IMR-90 (cell line): ENCODE data around the gene ENOX1. TPM values are rescaled to one million over a fixed set of nuclear protein-coding genes. Genes with fewer than 3 reads are reported as not detected.

Experiments used
- ATAC-seq: fragments of 200-7000 bp; cut with Tn5 transposase; 2 replicates; pipeline ENCODE4 v1.9.1; 2020; ENCODE audit warnings: low read depth, mild to moderate bottlenecking, moderate library complexity
- BruUV-seq: library from RNA; stranded (reverse); fragments of 400-500 nt; replicated peaks from 2 replicates; lab custom pipeline; 2021; lab: Mats Ljungman, UMichigan
- CTCF ChIA-PET: fragments of 300-600 bp; formaldehyde crosslinking; extraction: SDS; loops from one replicate; lab custom pipeline; 2021; ENCODE audit warnings: antibody characterized with exemption; lab: Yijun Ruan, JAX
- POLR2A ChIA-PET: fragments of 300-600 bp; sonication (Branson Sonifier 250); formaldehyde crosslinking; loops from one replicate; lab custom pipeline; 2022; ENCODE audit warnings: antibody characterized with exemption; ENCODE audit not compliant: unreplicated experiment; lab: Charles Lee
- DNase-seq: peaks from one replicate; pipeline ENCODE4 v3.0.0; 2013
- H2AFZ ChIP-seq: replicated peaks from 2 replicates; pipeline ENCODE3; 2013; ENCODE audit warnings: low read length, mild to moderate bottlenecking; ENCODE audit not compliant: poor library complexity
- H2AK5ac ChIP-seq: 2 replicates; pipeline ENCODE4 v1.6.1; 2013; ENCODE audit warnings: low read depth, low read length, inconsistent platforms
- H2AK9ac ChIP-seq: replicated peaks from 2 replicates; pipeline ENCODE3; 2013; ENCODE audit warnings: mild to moderate bottlenecking, low read depth, low read length, moderate library complexity; ENCODE audit not compliant: poor library complexity
- H2BK120ac ChIP-seq: 2 replicates; pipeline ENCODE4 v1.6.1; 2013; ENCODE audit warnings: low read depth, low read length, inconsistent platforms
- H2BK15ac ChIP-seq: 3 replicates; pipeline ENCODE4 v1.6.1; 2013; ENCODE audit warnings: low read depth, low read length, inconsistent platforms
- H2BK20ac ChIP-seq: 2 replicates; pipeline ENCODE4 v1.6.1; 2013; ENCODE audit warnings: low read depth, mild to moderate bottlenecking, inconsistent platforms, low read length, moderate library complexity
- H2BK5ac ChIP-seq: 2 replicates; pipeline ENCODE4 v1.6.1; 2013; ENCODE audit warnings: mild to moderate bottlenecking, low read depth, low read length, inconsistent platforms; ENCODE audit not compliant: poor library complexity, severe bottlenecking
- H3K14ac ChIP-seq: replicated peaks from 2 replicates; pipeline ENCODE4 v1.6.1; 2013; ENCODE audit warnings: low read depth, low read length, inconsistent platforms
- H3K18ac ChIP-seq: 2 replicates; pipeline ENCODE4 v1.6.1; 2013; ENCODE audit warnings: low read depth, low read length, control low read depth
- H3K23ac ChIP-seq: 2 replicates; pipeline ENCODE4 v1.6.1; 2013; ENCODE audit warnings: low read depth, low read length, inconsistent platforms
- H3K27ac ChIP-seq: 2 replicates; pipeline ENCODE4 v1.5.1; 2013; ENCODE audit warnings: mild to moderate bottlenecking, control low read depth, low read length; ENCODE audit not compliant: insufficient read depth
- H3K27me3 ChIP-seq: 2 replicates; pipeline ENCODE4 v1.6.1; 2013; ENCODE audit warnings: low read length; ENCODE audit not compliant: control insufficient read depth, insufficient read depth
- H3K36me3 ChIP-seq: 2 replicates; pipeline ENCODE4 v1.6.1; 2013; ENCODE audit warnings: low read length, mixed read lengths; ENCODE audit not compliant: control insufficient read depth, insufficient read depth
- H3K4ac ChIP-seq: 2 replicates; pipeline ENCODE4 v1.6.1; 2013; ENCODE audit warnings: low read depth, low read length, inconsistent platforms
- H3K4me1 ChIP-seq: 2 replicates; pipeline ENCODE4 v1.6.1; 2013; ENCODE audit warnings: low read length, mixed read lengths; ENCODE audit not compliant: control insufficient read depth, insufficient read depth
- H3K4me2 ChIP-seq: 2 replicates; pipeline ENCODE4 v1.6.1; 2013; ENCODE audit warnings: low read depth, mild to moderate bottlenecking, control low read depth, low read length, moderate library complexity
- H3K4me3 ChIP-seq: 2 replicates; pipeline ENCODE4 v1.5.1; 2013; ENCODE audit warnings: low read depth, mild to moderate bottlenecking, control low read depth, low read length, moderate library complexity; ENCODE audit not compliant: insufficient read depth
- H3K56ac ChIP-seq: 2 replicates; pipeline ENCODE4 v1.6.1; 2013; ENCODE audit warnings: low read length, inconsistent platforms; ENCODE audit not compliant: insufficient read depth; ENCODE audit errors: extremely low read depth
- H3K79me1 ChIP-seq, 2 experiments: 2 replicates each; pipeline ENCODE4 v1.6.1; 2013; ENCODE audit warnings: low read length in 2 of 2, inconsistent platforms in 1 of 2, low read depth in 1 of 2
- H3K9ac ChIP-seq: 2 replicates; pipeline ENCODE4 v1.6.1; 2013; ENCODE audit warnings: low read depth, low read length, control low read depth
- H3K9me1 ChIP-seq: 2 replicates; pipeline ENCODE4 v1.6.1; 2013; ENCODE audit warnings: low read length, inconsistent platforms; ENCODE audit not compliant: insufficient read depth
- H3K9me3 ChIP-seq: 2 replicates; pipeline ENCODE4 v1.6.1; 2013; ENCODE audit warnings: low read length; ENCODE audit not compliant: control insufficient read depth, insufficient read depth
- H4K20me1 ChIP-seq: 2 replicates; pipeline ENCODE4 v1.6.1; 2013; ENCODE audit warnings: low read length, inconsistent platforms; ENCODE audit not compliant: insufficient read depth
- H4K5ac ChIP-seq: 2 replicates; pipeline ENCODE4 v1.6.1; 2013; ENCODE audit warnings: mild to moderate bottlenecking, low read depth, low read length, control low read depth
- H4K8ac ChIP-seq, 2 experiments: 2 replicates each; pipeline ENCODE4 v1.6.1; 2013; ENCODE audit warnings: low read depth in 2 of 2, low read length in 2 of 2, control low read depth in 1 of 2, inconsistent platforms in 1 of 2
- H4K91ac ChIP-seq: 2 replicates; pipeline ENCODE4 v1.6.1; 2013; ENCODE audit warnings: low read depth, low read length, inconsistent platforms; ENCODE audit not compliant: insufficient read depth
- MXI1 ChIP-seq: IDR thresholded peaks from 2 replicates; pipeline ENCODE4 v1.6.1; 2012; ENCODE audit warnings: low read depth, mild to moderate bottlenecking, low read length, moderate library complexity, borderline replicate concordance
- RAD21 ChIP-seq: IDR thresholded peaks from 2 replicates; pipeline ENCODE4 v1.6.1; 2012; ENCODE audit warnings: low read length, improper control_type of control experiment
- WGBS, 2 experiments: methylation state at CpG; one replicate each; pipeline versions ENCODE4 v1.1.5 to v1.1.7; 2013; ENCODE audit warnings: missing lambda C conversion rate in 2 of 2; ENCODE audit not compliant: insufficient read length in 1 of 2; ENCODE audit errors: extremely low coverage in 2 of 2; 5-methylcytosine and 5-hydroxymethylcytosine counted together
- dilution Hi-C: fragments of 300-500 bp; cut with HindIII; formaldehyde crosslinking; loops from one replicate; pipeline ENCODE4 v1.14.3; 2018; ENCODE audit warnings: low sequenced_read_pairs; ENCODE audit not compliant: unreplicated experiment
- in situ Hi-C: fragments of 300-500 bp; cut with MboI; formaldehyde crosslinking; loops from 3 replicates; pipeline ENCODE4 v1.14.3; 2019; ENCODE audit warnings: low sequenced_read_pairs, inconsistent platforms, mixed read lengths
- intact Hi-C: fragments of 100-400 bp; cut with micrococcal nuclease; formaldehyde crosslinking; loops from 2 replicates; pipeline ENCODE4 v1.10.0; 2022
- polyA plus RNA-seq, 3 experiments: library from polyadenylated mRNA; depleted of rRNA; stranded (reverse); fragments of >200 nt; gene quantifications; 2 replicates each; pipeline ENCODE4 v1.2.3, GENCODE V29; 2012; ENCODE audit warnings: low replicate concordance in 1 of 3
- total RNA-seq: library from RNA; depleted of rRNA; stranded (reverse); fragments of >200 nt; gene quantifications from 2 replicates; pipeline ENCODE4 v1.2.3, GENCODE V29; 2012
- TF ChIP-seq, protein P1 (sequence below): fragments of 150-350 bp; IDR thresholded peaks from 2 replicates; pipeline ENCODE4 v1.6.1; 2017; ENCODE audit warnings: mild to moderate bottlenecking, antibody characterized with exemption, low read length, low read depth
- TF ChIP-seq, protein P2 (sequence below): fragments of 150-350 bp; IDR thresholded peaks from 2 replicates; pipeline ENCODE4 v1.6.1; 2016; ENCODE audit warnings: low read depth, mild to moderate bottlenecking, low read length, moderate library complexity, borderline replicate concordance

Gene ENOX1
- total and polyA plus RNA-seq, 2 of the 4 experiments (the other 2 are of a cell fraction) = 0.99 to 1.3 TPM

GRCh38 chr13:43441899-43442499, 344.8 kb downstream of the ENOX1 start:
- Histone ChIP-seq H3K4me2 (no peak overlapping the region), H3K27me3 (peaks cover 3% of the 10 kb centered on the region), H2AFZ (no peak overlapping the region), H3K9me1 (no peaks in the 10 kb centered on the region), H3K9me3 (no peaks in the 10 kb centered on the region), H4K20me1 (no peaks in the 10 kb centered on the region), H3K9ac (no peak overlapping the region), H3K18ac (no peak overlapping the region; the same call in 1 of the 2 replicates), H2AK9ac (no peak overlapping the region), H3K23ac (no peak overlapping the region), H3K56ac (no peak overlapping the region), H2BK120ac (no peak overlapping the region), H3K14ac (no peak overlapping the region), H2AK5ac (no peak overlapping the region), H3K4me3 (no peak overlapping the region), H3K27ac (no peak overlapping the region), H3K36me3 (no peaks in the 10 kb centered on the region), H4K91ac (no peak overlapping the region), H4K8ac (no peak overlapping the region), H2BK15ac (no peak overlapping the region), H3K4me1 (no peaks in the 10 kb centered on the region), H2BK5ac (no peak overlapping the region), H3K79me1 (no peaks in the 10 kb centered on the region), H3K4ac (no peak overlapping the region), H4K5ac (no peak overlapping the region), H2BK20ac (no peak overlapping the region)
- WGBS, 2 experiments = no CpG with 5 or more reads among the region's 8 CpGs
- DNase-seq = no peak
- BruUV-seq = no TSS peak
- ChIA-PET POLR2A (no interaction called here), CTCF (no interaction called here)
- in situ Hi-C loops (no loop called here), intact Hi-C loops (no loop called here), dilution Hi-C loops (no loop called here)
- TF ChIP-seq, protein P1, sequence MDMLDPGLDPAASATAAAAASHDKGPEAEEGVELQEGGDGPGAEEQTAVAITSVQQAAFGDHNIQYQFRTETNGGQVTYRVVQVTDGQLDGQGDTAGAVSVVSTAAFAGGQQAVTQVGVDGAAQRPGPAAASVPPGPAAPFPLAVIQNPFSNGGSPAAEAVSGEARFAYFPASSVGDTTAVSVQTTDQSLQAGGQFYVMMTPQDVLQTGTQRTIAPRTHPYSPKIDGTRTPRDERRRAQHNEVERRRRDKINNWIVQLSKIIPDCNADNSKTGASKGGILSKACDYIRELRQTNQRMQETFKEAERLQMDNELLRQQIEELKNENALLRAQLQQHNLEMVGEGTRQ = no peak
- no peak for TF ChIP-seq RAD21
- TF ChIP-seq, protein P2, sequence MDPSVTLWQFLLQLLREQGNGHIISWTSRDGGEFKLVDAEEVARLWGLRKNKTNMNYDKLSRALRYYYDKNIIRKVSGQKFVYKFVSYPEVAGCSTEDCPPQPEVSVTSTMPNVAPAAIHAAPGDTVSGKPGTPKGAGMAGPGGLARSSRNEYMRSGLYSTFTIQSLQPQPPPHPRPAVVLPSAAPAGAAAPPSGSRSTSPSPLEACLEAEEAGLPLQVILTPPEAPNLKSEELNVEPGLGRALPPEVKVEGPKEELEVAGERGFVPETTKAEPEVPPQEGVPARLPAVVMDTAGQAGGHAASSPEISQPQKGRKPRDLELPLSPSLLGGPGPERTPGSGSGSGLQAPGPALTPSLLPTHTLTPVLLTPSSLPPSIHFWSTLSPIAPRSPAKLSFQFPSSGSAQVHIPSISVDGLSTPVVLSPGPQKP = no peak
- no peak for TF ChIP-seq MXI1
- no peak for ATAC-seq
